ENCODE results near the gene NUDCD2.
"Not testable (repeated sequence)": the region's sequence is repeated elsewhere in the genome, so short reads cannot be mapped to it uniquely, and the experiment has no call there.

Gene NUDCD2

GRCh38 chr5:163433271-163433670 is 26.6 kb downstream of the NUDCD2 start:
- no peak for DNase-seq

DNA sequence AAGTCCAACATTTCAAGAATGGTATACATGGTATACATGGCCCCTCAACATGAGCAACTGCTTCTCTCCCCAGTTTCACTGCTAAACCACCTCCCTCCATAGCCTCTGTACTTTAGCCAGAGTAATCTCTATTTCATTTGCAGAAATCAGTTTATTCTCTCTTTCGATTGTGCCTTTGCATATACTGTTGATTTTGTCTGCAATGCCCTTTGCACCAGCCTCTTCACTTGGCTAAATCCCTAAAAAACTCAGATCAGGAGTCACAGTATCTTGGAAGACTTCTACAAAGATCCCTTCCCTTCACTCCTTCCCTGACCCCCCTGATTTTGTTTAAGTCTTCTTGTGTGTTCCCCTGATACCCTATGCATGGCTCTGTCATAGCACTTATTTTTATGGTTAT is 27.4 kb downstream of the NUDCD2 start:
- no peak for DNase-seq

GRCh38 chr5:163426128-163426527 is 33.8 kb downstream of the NUDCD2 start:
- DNase-seq = not testable (repeated sequence)

DNA sequence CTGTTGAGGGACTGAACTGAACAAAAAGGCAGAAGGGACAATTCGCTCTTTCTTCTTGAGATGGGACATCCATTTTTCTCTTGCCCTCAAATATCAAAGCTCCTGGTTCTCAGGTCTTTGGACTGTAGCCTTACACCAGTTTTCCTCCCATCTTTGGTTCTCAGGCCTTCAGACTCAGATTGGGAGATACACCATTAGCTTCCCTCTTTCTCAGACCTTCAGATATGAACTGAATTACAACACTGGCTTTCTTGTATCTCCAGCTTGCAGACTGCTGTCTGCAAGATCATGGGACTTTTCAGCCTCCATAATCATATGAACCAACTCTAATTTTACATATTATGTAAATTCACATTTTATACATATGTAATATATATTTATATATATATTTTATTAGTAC is 35.1 kb downstream of the NUDCD2 start:
- no peak for DNase-seq

GRCh38 chr5:163415673-163416072 is 44.2 kb downstream of the NUDCD2 start:
- DNase-seq = not testable (repeated sequence)

DNA sequence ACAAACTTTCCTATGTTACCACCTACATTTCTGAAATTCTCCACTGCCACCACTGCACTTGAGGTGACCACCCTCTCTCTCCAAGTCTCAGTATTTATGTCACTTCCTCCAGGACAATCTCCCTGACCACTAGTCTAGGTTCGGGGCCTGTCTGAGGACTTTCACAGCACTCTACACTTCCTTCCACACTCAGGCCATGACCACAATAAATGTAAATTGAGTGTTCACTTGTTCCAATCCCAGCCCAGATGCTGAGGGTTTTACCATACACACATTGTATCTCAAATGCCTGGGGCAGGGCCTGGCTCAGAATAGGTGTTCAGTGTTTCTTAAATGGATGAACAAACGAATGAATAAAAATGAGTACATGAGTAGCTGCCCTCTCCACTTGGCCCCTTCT is 49.4 kb downstream of the NUDCD2 start:
- no peak for DNase-seq

DNA sequence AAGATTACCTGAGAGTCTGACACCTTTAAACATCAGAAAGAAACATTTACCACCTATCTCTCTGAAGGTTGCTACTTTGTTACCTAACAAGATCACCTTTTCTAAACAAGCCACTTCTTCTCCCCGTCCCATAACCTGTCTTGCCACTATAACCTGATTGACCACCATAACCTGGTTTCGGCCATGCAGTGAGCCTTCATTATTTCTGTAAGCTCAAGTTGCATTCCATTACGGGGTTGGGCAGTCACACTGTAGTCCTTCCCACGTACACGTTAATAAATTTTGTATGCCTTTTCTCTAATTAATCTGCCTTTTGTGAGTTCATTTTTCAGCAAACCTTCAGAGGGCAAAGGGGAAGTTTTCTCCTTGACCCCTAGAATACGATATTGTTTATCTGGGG is 50.5 kb downstream of the NUDCD2 start:
- no peak for DNase-seq

GRCh38 chr5:163408311-163408923 is 51.5 kb downstream of the NUDCD2 start:
- peak in 48 of 56 donors; percentile 3 to 91 (median 46) for DNase-seq

- no peak for DNase-seq
These were observed 52.8 kb downstream of the NUDCD2 start for GRCh38 chr5:163407034-163407655.

GRCh38 chr5:163404364-163405173 is 55.3 kb downstream of the NUDCD2 start:
- no peak for DNase-seq

DNA sequence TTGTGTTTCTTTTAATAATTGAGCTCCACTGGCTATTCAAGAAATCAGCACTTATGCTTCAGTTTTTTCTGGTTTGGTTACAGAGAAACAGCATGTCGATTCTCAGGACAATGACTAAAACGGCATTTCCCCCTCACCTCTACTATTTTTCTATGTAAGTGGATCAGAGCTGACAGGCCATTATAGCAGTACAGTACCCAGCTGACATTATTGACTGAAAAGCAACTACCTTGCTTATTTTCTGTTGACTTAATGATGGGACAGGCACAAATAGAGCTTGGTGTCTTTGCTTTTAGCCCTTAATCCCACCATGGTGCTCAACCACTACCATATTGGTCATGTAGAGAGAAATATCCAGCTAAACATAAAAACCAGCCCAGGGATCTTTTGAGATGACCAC is 57.9 kb downstream of the NUDCD2 start:
- DNase-seq = no peak

DNA sequence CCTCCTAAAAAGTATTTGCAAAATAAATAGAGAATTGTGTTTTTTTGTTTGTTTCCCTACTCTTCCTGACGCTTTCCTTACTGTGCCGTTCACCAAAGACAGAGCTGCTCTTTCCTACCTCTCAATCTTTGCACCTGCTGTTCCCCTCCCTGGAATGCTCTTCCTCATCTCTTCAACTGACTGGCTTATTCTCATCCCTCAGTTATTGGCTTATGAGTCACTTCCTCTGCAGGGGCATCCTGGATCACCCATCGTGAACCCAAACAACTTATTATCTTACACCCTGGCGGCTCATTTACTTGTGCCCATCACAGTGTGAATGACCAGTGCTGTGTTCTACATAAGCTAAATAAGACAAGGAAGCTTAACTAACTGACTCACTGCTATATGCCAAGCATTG is 58.6 kb downstream of the NUDCD2 start:
- no peak for DNase-seq

DNA sequence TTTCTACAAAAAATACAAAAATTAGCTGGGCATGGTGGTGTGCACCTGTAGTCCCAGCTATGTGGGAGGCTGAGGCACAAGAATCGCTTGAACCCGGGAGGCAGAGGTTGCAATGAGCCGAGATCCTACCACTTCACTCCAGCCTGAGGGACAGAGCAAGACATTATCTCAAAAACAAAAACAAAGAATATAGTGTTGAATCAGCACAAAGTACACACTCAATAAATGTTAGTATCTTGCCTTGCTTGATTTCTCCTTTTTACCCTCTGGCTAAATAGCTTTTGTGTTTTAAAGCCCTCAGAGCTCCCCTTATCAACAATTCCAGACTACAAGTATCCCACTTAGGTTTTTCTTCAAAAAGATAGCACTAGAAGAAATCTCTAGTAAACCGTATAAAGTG is 60.0 kb downstream of the NUDCD2 start:
- DNase-seq = no peak

- no peak for DNase-seq
These were observed 62.5 kb downstream of the NUDCD2 start for GRCh38 chr5:163397354-163397753.

GRCh38 chr5:163396818-163397340 is 63.0 kb downstream of the NUDCD2 start:
- DNase-seq = not testable (repeated sequence)

All from amygdala (tissue), 56 donors.